ENCODE measurements around the gene SMYD3.
"Not testable (repeated sequence)": the region's sequence is repeated elsewhere in the genome, so short reads cannot be mapped to it uniquely, and the experiment has no call there.

The SMYD3 gene

DNA sequence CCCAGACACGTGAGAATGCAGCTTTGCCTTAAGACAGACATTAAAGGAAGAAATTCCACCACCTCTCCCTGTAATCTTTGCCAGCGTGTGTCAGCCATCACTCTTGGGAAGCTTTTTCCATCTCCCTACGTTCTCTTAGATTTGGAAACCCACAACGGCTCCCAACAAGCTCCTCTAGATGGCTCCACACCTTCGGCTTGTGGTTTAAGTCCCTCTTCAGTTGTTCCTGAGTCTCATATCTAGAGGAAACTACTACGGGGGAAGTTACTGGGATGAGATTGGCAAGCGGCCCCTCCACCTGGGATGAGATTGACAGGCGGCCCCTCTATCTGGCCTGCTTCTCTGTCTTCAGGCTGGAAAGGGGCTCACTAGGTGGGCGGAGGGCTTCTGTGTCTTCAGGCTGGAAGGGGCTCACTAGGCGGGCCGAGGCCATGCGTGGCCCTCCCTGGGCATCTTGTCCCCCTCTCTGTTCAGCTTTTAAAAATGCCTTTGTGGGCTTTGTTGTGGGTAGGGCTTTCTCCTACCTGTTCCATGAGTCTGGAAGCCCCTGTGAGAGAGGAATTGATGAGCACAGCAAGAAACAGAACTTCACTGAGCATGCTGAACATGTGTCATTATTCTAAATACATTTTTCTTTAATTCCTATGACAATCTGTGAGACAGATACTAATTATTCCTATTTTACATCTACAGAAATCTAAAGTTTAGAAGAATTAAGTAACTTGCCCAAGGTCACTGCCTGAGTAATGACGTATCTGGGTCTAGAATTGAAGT is 681.8 kb downstream of the SMYD3 start:
- TF ChIP-seq, protein P1, sequence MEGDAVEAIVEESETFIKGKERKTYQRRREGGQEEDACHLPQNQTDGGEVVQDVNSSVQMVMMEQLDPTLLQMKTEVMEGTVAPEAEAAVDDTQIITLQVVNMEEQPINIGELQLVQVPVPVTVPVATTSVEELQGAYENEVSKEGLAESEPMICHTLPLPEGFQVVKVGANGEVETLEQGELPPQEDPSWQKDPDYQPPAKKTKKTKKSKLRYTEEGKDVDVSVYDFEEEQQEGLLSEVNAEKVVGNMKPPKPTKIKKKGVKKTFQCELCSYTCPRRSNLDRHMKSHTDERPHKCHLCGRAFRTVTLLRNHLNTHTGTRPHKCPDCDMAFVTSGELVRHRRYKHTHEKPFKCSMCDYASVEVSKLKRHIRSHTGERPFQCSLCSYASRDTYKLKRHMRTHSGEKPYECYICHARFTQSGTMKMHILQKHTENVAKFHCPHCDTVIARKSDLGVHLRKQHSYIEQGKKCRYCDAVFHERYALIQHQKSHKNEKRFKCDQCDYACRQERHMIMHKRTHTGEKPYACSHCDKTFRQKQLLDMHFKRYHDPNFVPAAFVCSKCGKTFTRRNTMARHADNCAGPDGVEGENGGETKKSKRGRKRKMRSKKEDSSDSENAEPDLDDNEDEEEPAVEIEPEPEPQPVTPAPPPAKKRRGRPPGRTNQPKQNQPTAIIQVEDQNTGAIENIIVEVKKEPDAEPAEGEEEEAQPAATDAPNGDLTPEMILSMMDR (conservative IDR thresholded peaks at IDR 0.05; ENCODE audit: low read depth, low read length) = peak; percentile 63
- no peak overlapping the region for H3K4me3 ChIP-seq (ENCODE audit: low read depth, low read length)
- DNase-seq (ENCODE audit: low read depth) = peak; percentile 73

DNA sequence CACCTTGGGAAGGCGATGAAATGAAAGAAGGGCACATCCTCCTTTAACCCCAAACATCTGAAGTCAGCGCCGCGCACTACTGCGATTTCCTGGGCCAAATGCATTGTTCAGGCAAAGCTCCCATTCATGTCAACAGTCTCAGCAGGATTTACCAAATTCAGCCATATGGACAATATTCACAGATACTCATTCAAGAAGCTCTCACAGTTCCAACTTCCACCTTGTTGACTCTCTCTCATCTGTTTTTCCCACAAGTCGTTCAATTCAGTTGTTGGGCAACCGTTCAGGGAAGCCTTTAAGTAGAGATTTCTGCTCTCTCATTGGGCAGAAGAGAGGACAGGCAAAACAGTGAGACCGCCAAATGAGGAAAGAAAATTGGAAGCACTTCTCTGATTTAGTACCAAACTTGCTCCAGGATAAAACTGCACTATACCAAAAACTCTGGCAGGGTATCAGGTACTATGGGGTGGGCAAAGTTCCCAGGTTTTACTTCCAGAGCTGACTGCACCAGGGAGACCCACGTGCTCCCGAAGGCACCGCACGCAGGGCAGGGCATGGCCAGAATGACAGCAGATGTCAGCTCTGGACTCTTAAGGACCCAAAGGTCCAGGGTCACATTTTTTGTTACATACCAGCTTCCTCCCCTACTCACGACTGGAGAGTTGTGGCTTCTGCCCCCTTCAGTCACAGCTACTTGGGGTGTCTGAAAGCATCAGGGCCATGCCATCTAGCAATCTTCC is 683.5 kb downstream of the SMYD3 start:
- TF ChIP-seq, protein P1 (conservative IDR thresholded peaks at IDR 0.05; ENCODE audit: low read depth, low read length) = no peak
- H3K4me3 ChIP-seq (ENCODE audit: low read depth, low read length) = no peak overlapping the region
- DNase-seq (ENCODE audit: low read depth) = peak; percentile 65

DNA sequence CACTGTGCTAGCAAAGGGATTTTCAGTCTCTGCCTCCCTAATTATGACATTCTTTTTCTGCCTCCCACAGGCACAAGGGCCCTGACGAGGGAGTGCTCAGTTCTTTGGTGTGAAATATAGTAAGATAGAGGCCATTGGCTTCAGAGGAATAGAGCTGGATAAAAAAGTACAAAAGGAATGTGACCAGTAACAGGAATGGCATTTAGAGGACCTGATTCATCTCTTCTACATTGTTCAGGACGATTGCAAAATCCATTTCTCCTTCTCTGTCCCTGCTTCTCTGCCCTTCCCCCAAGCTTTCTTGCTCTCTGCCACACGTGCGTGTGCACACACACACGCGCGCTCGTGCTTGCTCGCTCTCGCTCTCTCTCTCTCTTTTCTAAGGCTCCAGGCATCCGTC is 684.1 kb downstream of the SMYD3 start:
- peak; percentile 95 for DNase-seq (ENCODE audit: low read depth)
- H3K4me3 ChIP-seq (ENCODE audit: low read depth, low read length) = no peak overlapping the region
- TF ChIP-seq, protein P1 (conservative IDR thresholded peaks at IDR 0.05; ENCODE audit: low read depth, low read length) = peak; percentile 3

DNA sequence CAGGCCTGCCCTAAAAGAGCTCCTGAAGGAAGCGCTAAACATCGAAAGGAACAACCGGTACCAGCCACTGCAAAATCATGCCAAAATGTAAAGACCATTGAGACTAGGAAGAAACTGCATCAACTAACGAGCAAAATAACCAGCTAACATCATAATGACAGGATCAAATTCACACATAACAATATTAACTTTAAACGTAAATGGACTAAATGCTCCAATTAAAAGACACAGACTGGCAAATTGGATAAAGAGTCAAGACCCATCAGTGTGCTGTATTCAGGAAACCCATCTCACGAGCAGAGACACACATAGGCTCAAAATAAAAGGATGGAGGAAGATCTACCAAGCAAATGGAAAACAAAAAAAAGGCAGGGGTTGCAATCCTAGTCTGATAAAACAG is 688.7 kb downstream of the SMYD3 start:
- not testable (repeated sequence) for H3K4me3 ChIP-seq (ENCODE audit: low read depth, low read length); DNase-seq (ENCODE audit: low read depth)

DNA sequence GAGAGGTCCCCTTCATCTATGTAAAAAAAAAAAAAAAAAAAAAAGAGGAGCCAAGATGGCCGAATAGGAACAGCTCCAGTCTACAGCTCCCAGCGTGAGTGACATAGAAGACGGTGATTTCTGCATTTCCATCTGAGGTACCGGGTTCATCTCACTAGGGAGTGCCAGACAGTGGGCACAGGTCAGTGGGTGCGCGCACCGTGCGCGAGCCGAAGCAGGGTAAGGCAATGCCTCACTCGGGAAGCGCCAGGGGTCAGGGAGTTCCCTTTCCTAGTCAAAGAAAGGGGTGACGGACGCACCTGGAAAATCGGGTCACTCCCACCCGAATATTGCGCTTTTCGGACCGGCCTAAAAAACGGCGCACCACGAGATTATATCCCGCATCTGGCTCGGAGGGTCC is 690.6 kb downstream of the SMYD3 start:
- DNase-seq (ENCODE audit: low read depth); H3K4me3 ChIP-seq (ENCODE audit: low read depth, low read length): not testable (repeated sequence)

DNA sequence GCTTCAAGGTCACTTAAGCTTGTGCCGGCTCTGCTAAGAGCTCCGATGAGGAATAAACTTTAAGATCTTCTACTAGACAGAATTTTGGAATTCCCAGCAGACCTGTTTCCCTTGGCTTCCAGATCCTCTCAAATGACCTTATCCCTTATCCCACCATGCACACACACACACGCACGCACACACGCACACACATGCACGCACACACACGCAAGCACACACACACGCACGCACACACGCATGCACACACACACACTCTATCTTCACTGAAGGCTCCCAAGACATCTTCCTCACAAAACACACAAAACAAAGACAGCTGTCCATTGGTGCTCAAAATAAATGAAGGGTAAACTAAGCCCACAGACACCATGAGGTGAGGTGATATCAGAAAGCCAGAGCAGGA is 692.4 kb downstream of the SMYD3 start:
- TF ChIP-seq, protein P1 (conservative IDR thresholded peaks at IDR 0.05; ENCODE audit: low read depth, low read length) = no peak
- no peak overlapping the region for H3K4me3 ChIP-seq (ENCODE audit: low read depth, low read length)

DNA sequence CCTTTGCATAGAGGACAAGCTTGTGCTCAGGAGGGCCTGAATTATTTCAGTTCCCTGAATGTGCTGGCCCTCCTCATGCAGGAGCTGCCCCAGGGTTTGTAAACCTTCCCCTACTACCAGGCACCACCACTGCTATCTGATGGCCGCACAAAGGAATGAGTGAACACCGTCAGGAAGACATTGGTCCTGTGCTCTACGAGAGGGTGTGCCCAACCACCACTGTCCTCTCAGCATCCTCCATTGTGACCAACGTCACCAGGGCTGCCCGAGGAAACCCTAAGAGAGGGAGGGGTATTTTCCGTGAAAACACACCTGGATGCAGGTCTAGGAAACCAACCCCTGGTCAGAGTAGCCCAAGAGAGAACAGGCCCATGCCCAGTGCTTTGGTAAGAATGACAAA is 694.8 kb downstream of the SMYD3 start:
- no peak overlapping the region for H3K4me3 ChIP-seq (ENCODE audit: low read depth, low read length)
- DNase-seq (ENCODE audit: low read depth) = no peak
- TF ChIP-seq, protein P1 (conservative IDR thresholded peaks at IDR 0.05; ENCODE audit: low read depth, low read length) = no peak

More for the DNA sequence above, 692.4 kb downstream of the SMYD3 start:
- DNase-seq (ENCODE audit: low read depth) = no peak
